H1 (cell line): ENCODE measurements around the gene NELFCD. TPM values are rescaled to one million over a fixed set of nuclear protein-coding genes. Genes with fewer than 3 reads are reported as not detected.

Experiments used
- CHD2 ChIP-seq: IDR thresholded peaks from 2 replicates; pipeline ENCODE4 v1.6.1; 2012; ENCODE audit warnings: low read length, improper control_type of control experiment
- JUN ChIP-seq: IDR thresholded peaks from 2 replicates; pipeline ENCODE4 v1.6.1; 2011; ENCODE audit warnings: low read depth, mild to moderate bottlenecking, improper control_type of control experiment, low read length
- POLR2A ChIP-seq, 2 experiments: IDR thresholded peaks; 1 replicate in 1 of 2; 2 replicates in 1 of 2; pipeline ENCODE4 v1.6.1; 2011; ENCODE audit warnings: low read depth in 2 of 2, low read length in 2 of 2, mild to moderate bottlenecking in 2 of 2; ENCODE audit errors: control extremely low read depth in 1 of 2
- POU5F1 ChIP-seq: IDR thresholded peaks from 2 replicates; pipeline ENCODE4 v1.6.1; 2011; ENCODE audit warnings: low read depth, mild to moderate bottlenecking, low read length, moderate library complexity
- RFX5 ChIP-seq: IDR thresholded peaks from 2 replicates; pipeline ENCODE4 v1.6.1; 2011; ENCODE audit warnings: low read depth, low read length, improper control_type of control experiment, borderline replicate concordance
- RNF2 ChIP-seq: fragments of 200-900, 300-1000 bp; sonication (generic); IDR thresholded peaks from 2 replicates; pipeline ENCODE4 v1.7.1; 2016; ENCODE audit warnings: borderline replicate concordance, low read depth, mild to moderate bottlenecking, antibody characterized with exemption, low read length; ENCODE audit not compliant: poor library complexity, severe bottlenecking; ENCODE audit errors: missing control alignments
- RXRA ChIP-seq: IDR thresholded peaks from 2 replicates; pipeline ENCODE4 v1.6.1; 2011; ENCODE audit warnings: low read depth, mild to moderate bottlenecking, low read length, moderate library complexity; ENCODE audit not compliant: insufficient read depth
- SAP30 ChIP-seq: fragments of 300-600 bp; sonication (generic); IDR thresholded peaks from 2 replicates; pipeline ENCODE4 v1.7.1; 2012; ENCODE audit warnings: low read length, moderate library complexity, mild to moderate bottlenecking, inconsistent platforms; ENCODE audit not compliant: insufficient read depth, insufficient replicate concordance
- SIN3A ChIP-seq, 2 experiments: IDR thresholded peaks in 1 of 2; conservative IDR thresholded peaks in 1 of 2; 2 replicates each; pipeline ENCODE4 v1.6.1; 2011 to 2012; ENCODE audit warnings: low read length in 2 of 2, improper control_type of control experiment in 1 of 2, low read depth in 1 of 2, mild to moderate bottlenecking in 1 of 2
- TBP ChIP-seq: IDR thresholded peaks from 2 replicates; pipeline ENCODE4 v1.6.1; 2011; ENCODE audit warnings: low read depth, low read length, improper control_type of control experiment
- polyA plus RNA-seq, 7 experiments: library from polyadenylated mRNA; depleted of rRNA in 3 of 7; stranded (reverse) in 5 of 7; unstranded in 2 of 7; fragments of >200 nt in 5 of 7; fragments of 200-250 nt in 2 of 7; gene quantifications; 1 replicate in 5 of 7; 2 replicates in 1 of 7; 4 replicates in 1 of 7; pipeline versions ENCODE4 v1.2.1 to v1.2.3, GENCODE V29; 2011 to 2013; ENCODE audit warnings: missing spikeins in 2 of 7, mixed read lengths in 2 of 7
- total RNA-seq: library from RNA; stranded (reverse); fragmentation: NEBNext Ultra II Directional; extraction: Animal tissue kit (Norgen Biotek cat#: 25700); gene quantifications from 2 replicates; pipeline ENCODE4 v1.2.1, GENCODE V29; 2021
- TF ChIP-seq, protein P1 (sequence below): fragments of 300-600 bp; sonication (generic); IDR thresholded peaks from 2 replicates; pipeline ENCODE4 v1.7.1; 2012; ENCODE audit warnings: low read length, moderate library complexity, mild to moderate bottlenecking, inconsistent platforms; ENCODE audit not compliant: insufficient replicate concordance
- TF ChIP-seq, protein P2 (sequence below): IDR thresholded peaks from 2 replicates; pipeline ENCODE4 v1.6.1; 2012; ENCODE audit warnings: inconsistent platforms

Gene NELFCD
- total and polyA plus RNA-seq, 2 of the 8 experiments (the other 6 are each of a cell fraction or from before 2014, with no cell fraction given), result 35.5 to 59.6 TPM

DNA sequence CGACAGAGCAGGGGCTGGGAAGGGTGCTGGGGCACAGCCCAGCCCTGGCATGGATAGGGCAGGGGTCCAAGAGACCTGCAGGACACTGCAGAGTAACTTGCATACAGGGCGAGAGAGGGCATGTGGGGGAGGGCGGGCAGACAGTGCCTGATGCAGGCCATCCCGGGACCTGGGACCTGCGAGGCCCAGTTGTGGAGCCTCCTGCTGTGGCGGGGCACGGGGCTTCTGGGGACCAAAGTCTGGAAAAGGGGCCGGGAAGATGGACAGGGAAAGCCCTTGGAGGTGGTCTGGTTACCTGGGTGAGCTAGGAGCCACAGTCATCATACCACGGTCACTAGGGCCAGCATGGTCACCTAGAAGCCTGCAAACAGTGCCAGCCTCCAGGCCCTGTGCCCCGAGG lies 37.8 kb downstream of the NELFCD start (continued):
- TF ChIP-seq, protein P1, sequence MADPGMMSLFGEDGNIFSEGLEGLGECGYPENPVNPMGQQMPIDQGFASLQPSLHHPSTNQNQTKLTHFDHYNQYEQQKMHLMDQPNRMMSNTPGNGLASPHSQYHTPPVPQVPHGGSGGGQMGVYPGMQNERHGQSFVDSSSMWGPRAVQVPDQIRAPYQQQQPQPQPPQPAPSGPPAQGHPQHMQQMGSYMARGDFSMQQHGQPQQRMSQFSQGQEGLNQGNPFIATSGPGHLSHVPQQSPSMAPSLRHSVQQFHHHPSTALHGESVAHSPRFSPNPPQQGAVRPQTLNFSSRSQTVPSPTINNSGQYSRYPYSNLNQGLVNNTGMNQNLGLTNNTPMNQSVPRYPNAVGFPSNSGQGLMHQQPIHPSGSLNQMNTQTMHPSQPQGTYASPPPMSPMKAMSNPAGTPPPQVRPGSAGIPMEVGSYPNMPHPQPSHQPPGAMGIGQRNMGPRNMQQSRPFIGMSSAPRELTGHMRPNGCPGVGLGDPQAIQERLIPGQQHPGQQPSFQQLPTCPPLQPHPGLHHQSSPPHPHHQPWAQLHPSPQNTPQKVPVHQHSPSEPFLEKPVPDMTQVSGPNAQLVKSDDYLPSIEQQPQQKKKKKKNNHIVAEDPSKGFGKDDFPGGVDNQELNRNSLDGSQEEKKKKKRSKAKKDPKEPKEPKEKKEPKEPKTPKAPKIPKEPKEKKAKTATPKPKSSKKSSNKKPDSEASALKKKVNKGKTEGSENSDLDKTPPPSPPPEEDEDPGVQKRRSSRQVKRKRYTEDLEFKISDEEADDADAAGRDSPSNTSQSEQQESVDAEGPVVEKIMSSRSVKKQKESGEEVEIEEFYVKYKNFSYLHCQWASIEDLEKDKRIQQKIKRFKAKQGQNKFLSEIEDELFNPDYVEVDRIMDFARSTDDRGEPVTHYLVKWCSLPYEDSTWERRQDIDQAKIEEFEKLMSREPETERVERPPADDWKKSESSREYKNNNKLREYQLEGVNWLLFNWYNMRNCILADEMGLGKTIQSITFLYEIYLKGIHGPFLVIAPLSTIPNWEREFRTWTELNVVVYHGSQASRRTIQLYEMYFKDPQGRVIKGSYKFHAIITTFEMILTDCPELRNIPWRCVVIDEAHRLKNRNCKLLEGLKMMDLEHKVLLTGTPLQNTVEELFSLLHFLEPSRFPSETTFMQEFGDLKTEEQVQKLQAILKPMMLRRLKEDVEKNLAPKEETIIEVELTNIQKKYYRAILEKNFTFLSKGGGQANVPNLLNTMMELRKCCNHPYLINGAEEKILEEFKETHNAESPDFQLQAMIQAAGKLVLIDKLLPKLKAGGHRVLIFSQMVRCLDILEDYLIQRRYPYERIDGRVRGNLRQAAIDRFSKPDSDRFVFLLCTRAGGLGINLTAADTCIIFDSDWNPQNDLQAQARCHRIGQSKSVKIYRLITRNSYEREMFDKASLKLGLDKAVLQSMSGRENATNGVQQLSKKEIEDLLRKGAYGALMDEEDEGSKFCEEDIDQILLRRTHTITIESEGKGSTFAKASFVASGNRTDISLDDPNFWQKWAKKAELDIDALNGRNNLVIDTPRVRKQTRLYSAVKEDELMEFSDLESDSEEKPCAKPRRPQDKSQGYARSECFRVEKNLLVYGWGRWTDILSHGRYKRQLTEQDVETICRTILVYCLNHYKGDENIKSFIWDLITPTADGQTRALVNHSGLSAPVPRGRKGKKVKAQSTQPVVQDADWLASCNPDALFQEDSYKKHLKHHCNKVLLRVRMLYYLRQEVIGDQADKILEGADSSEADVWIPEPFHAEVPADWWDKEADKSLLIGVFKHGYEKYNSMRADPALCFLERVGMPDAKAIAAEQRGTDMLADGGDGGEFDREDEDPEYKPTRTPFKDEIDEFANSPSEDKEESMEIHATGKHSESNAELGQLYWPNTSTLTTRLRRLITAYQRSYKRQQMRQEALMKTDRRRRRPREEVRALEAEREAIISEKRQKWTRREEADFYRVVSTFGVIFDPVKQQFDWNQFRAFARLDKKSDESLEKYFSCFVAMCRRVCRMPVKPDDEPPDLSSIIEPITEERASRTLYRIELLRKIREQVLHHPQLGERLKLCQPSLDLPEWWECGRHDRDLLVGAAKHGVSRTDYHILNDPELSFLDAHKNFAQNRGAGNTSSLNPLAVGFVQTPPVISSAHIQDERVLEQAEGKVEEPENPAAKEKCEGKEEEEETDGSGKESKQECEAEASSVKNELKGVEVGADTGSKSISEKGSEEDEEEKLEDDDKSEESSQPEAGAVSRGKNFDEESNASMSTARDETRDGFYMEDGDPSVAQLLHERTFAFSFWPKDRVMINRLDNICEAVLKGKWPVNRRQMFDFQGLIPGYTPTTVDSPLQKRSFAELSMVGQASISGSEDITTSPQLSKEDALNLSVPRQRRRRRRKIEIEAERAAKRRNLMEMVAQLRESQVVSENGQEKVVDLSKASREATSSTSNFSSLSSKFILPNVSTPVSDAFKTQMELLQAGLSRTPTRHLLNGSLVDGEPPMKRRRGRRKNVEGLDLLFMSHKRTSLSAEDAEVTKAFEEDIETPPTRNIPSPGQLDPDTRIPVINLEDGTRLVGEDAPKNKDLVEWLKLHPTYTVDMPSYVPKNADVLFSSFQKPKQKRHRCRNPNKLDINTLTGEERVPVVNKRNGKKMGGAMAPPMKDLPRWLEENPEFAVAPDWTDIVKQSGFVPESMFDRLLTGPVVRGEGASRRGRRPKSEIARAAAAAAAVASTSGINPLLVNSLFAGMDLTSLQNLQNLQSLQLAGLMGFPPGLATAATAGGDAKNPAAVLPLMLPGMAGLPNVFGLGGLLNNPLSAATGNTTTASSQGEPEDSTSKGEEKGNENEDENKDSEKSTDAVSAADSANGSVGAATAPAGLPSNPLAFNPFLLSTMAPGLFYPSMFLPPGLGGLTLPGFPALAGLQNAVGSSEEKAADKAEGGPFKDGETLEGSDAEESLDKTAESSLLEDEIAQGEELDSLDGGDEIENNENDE, result no peak
- TF ChIP-seq RFX5, result no peak
- no peak for TF ChIP-seq POLR2A (IDR thresholded peaks at IDR 0.05; ENCODE audit: control extremely low read depth in 1 of 2, low read depth in 2 of 2, low read length in 2 of 2)
- TF ChIP-seq POU5F1, result no peak
- TF ChIP-seq TBP, result no peak
- TF ChIP-seq RNF2, result no peak
- TF ChIP-seq CHD2, result no peak
- TF ChIP-seq JUN, result no peak
- no peak for TF ChIP-seq SAP30
- TF ChIP-seq, protein P2, sequence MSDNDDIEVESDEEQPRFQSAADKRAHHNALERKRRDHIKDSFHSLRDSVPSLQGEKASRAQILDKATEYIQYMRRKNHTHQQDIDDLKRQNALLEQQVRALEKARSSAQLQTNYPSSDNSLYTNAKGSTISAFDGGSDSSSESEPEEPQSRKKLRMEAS, result no peak
- TF ChIP-seq RXRA, result no peak
- no peak for TF ChIP-seq SIN3A (conservative IDR thresholded peaks at IDR 0.05 in 1 of 2, IDR thresholded peaks at IDR 0.05 in 1 of 2; ENCODE audit: low read depth in 1 of 2, low read length in 2 of 2)
